GM19238 (cell line): ENCODE data around the gene ZYG11B.
"Not testable (repeated sequence)": the region's sequence is repeated elsewhere in the genome, so short reads cannot be mapped to it uniquely, and the experiment has no call there.

Source experiments
- DNase-seq: peaks from one replicate; pipeline ENCODE4 v3.0.0; 2011; ENCODE audit warnings: low spot score; ENCODE audit not compliant: insufficient read length

ZYG11B gene

GRCh38 chr1:52751589-52752483, 25.6 kb downstream of the ZYG11B start:
- no peak for DNase-seq

GRCh38 chr1:52752484-52752826, 26.2 kb downstream of the ZYG11B start:
- DNase-seq, result no peak

GRCh38 chr1:52753169-52753568, 26.9 kb downstream of the ZYG11B start:
- DNase-seq, result no peak

- no peak for DNase-seq
Observed at GRCh38 chr1:52756020-52756419, 29.8 kb downstream of the ZYG11B start.

- no peak for DNase-seq
Observed at GRCh38 chr1:52759908-52760307, 33.7 kb downstream of the ZYG11B start.

GRCh38 chr1:52767596-52768280, 41.5 kb downstream of the ZYG11B start:
- no peak for DNase-seq

GRCh38 chr1:52769346-52770033, 43.2 kb downstream of the ZYG11B start:
- DNase-seq, result no peak

GRCh38 chr1:52771384-52771783, 45.1 kb downstream of the ZYG11B start:
- DNase-seq, result no peak

- no peak for DNase-seq
Observed at GRCh38 chr1:52786148-52786547, 59.9 kb downstream of the ZYG11B start.

- not testable (repeated sequence) for DNase-seq
Observed at GRCh38 chr1:52790429-52790828, 64.2 kb downstream of the ZYG11B start.

- no peak for DNase-seq
Observed at GRCh38 chr1:52792036-52792435, 65.8 kb downstream of the ZYG11B start.

- not testable (repeated sequence) for DNase-seq
Observed at GRCh38 chr1:52793717-52794116, 67.5 kb downstream of the ZYG11B start.

GRCh38 chr1:52795464-52795863, 69.2 kb downstream of the ZYG11B start:
- DNase-seq, result no peak

GRCh38 chr1:52798331-52798730, 72.1 kb downstream of the ZYG11B start:
- DNase-seq, result no peak

GRCh38 chr1:52801011-52801410, 74.8 kb downstream of the ZYG11B start:
- no peak for DNase-seq

- DNase-seq, result not testable (repeated sequence)
Observed at GRCh38 chr1:52804083-52804482, 77.8 kb downstream of the ZYG11B start.

GRCh38 chr1:52814465-52814864, 88.2 kb downstream of the ZYG11B start:
- no peak for DNase-seq

- DNase-seq, result not testable (repeated sequence)
Observed at GRCh38 chr1:52820830-52821229, 94.6 kb downstream of the ZYG11B start.

GRCh38 chr1:52825868-52826267, 99.6 kb downstream of the ZYG11B start:
- DNase-seq, result no peak

- no peak for DNase-seq
Observed at GRCh38 chr1:52834798-52835197, 108.5 kb downstream of the ZYG11B start.

GRCh38 chr1:52836035-52836434, 109.8 kb downstream of the ZYG11B start:
- DNase-seq, result no peak

- DNase-seq, result not testable (repeated sequence)
Observed at GRCh38 chr1:52839175-52839574, 112.9 kb downstream of the ZYG11B start.
